Metanephros (tissue), 1 donor: ENCODE measurements around the gene CTSO. TPM values are rescaled to one million over a fixed set of nuclear protein-coding genes. Genes with fewer than 3 reads are reported as not detected.

ENCODE experiments used
- total RNA-seq: library from RNA; depleted of rRNA; stranded (reverse); fragments of >200 nt; gene quantifications from one replicate; pipeline ENCODE4 v1.2.3, GENCODE V29; 2014

The CTSO gene
- 32.5 TPM for total RNA-seq

GRCh38 chr4:155953151-155954117 lies at the start of gene CTSO:
TSS of gene CTSO (minus strand) at chr4:155953866. CDS start at chr4:155953847, 19 bp downstream.

GRCh38 chr4:155903453-155903852 lies 50.2 kb downstream of the CTSO start, which contains the start of gene TDO2:
TSS of gene TDO2 (plus strand) at chr4:155903696. CDS start at chr4:155903759, 63 bp downstream.

Other genes with a start within 250 kb of the CTSO start
- 33.1 TPM for gene GUCY1B1, start 194.8 kb downstream of the CTSO start, total RNA-seq
- gene ASIC5, start 87.6 kb downstream of the CTSO start, total RNA-seq = not detected
- gene TDO2, start 50.2 kb downstream of the CTSO start, total RNA-seq = 2.7 TPM